ENCODE results near the gene PDZD8.

- TF ChIP-seq CTCF (IDR thresholded peaks at IDR 0.05) = no peak
- TF ChIP-seq ZFX (IDR thresholded peaks at IDR 0.05; ENCODE audit: borderline replicate concordance) = no peak
Observed at GRCh38 chr10:117327262-117327661, 48.0 kb downstream of the PDZD8 start.

All from 22Rv1 (cell line).